Hepatocyte (in vitro differentiated cells): Measurements from ENCODE around the gene TMC5. TPM values are rescaled to one million over a fixed set of nuclear protein-coding genes. Genes with fewer than 3 reads are reported as not detected.

ENCODE experiments used
- DNase-seq: peaks from one replicate; pipeline ENCODE4 v3.0.0-alpha.2; 2016; ENCODE audit warnings: low spot score
- H2AFZ ChIP-seq: fragments of 200-600 bp; sonication (generic); 2 replicates; pipeline ENCODE4 v1.6.0; 2016; ENCODE audit warnings: antibody characterized with exemption, mild to moderate bottlenecking
- H3K27ac ChIP-seq: fragments of 200-600 bp; sonication (generic); 2 replicates; pipeline ENCODE4 v1.5.1; 2016; ENCODE audit warnings: mild to moderate bottlenecking
- H3K27me3 ChIP-seq: fragments of 200-600 bp; sonication (generic); 2 replicates; pipeline ENCODE4 v1.6.1; 2016
- H3K36me3 ChIP-seq: fragments of 200-600 bp; sonication (generic); replicated peaks from 2 replicates; pipeline ENCODE4 v1.5.1; 2016; ENCODE audit warnings: low read depth; ENCODE audit not compliant: insufficient read depth
- H3K4me1 ChIP-seq: fragments of 200-600 bp; sonication (generic); 2 replicates; pipeline ENCODE4 v1.5.1; 2016; ENCODE audit warnings: mild to moderate bottlenecking, moderate library complexity; ENCODE audit not compliant: insufficient read depth
- H3K4me2 ChIP-seq: fragments of 200-600 bp; sonication (generic); 2 replicates; pipeline ENCODE4 v1.6.0; 2016
- H3K4me3 ChIP-seq: fragments of 200-600 bp; sonication (generic); 2 replicates; pipeline ENCODE4 v1.5.1; 2016; ENCODE audit warnings: mild to moderate bottlenecking
- H3K79me2 ChIP-seq: fragments of 200-600 bp; sonication (generic); 2 replicates; pipeline ENCODE4 v1.6.0; 2017; ENCODE audit warnings: mild to moderate bottlenecking
- H3K9me2 ChIP-seq: fragments of 200-600 bp; sonication (generic); replicated peaks from 2 replicates; pipeline ENCODE4 v1.6.0; 2017; ENCODE audit warnings: mild to moderate bottlenecking; ENCODE audit not compliant: insufficient read depth
- H3K9me3 ChIP-seq: fragments of 200-600 bp; sonication (generic); 2 replicates; pipeline ENCODE4 v1.5.1; 2016; ENCODE audit warnings: low read depth, mild to moderate bottlenecking
- H4K20me1 ChIP-seq: fragments of 200-600 bp; sonication (generic); 2 replicates; pipeline ENCODE4 v1.6.0; 2016; ENCODE audit warnings: mild to moderate bottlenecking; ENCODE audit not compliant: insufficient read depth, poor library complexity, severe bottlenecking
- EZH2 ChIP-seq: fragments of 200-600 bp; sonication (generic); IDR thresholded peaks from 2 replicates; pipeline ENCODE4 v1.6.1; 2016; ENCODE audit warnings: antibody characterized with exemption, mild to moderate bottlenecking, borderline replicate concordance
- EZH2phosphoT487 ChIP-seq: fragments of 200-600 bp; sonication (generic); IDR thresholded peaks from one replicate; pipeline ENCODE4 v1.6.1; 2018; ENCODE audit warnings: antibody characterized with exemption, mild to moderate bottlenecking, low read depth, moderate library complexity; ENCODE audit not compliant: unreplicated experiment, severe bottlenecking
- WGBS: methylation state at CpG from one replicate; pipeline ENCODE4 v1.1.6; 2016; ENCODE audit warnings: low lambda C conversion rate; ENCODE audit errors: missing lambda C conversion rate; 5-methylcytosine and 5-hydroxymethylcytosine counted together
- polyA plus RNA-seq: library from polyadenylated mRNA; unstranded; fragments of >200 nt; fragmentation: Nextera tagmentation; extraction: Ambion mirVana; gene quantifications from 2 replicates; pipeline ENCODE4 v1.2.1, GENCODE V29; 2016
- total RNA-seq: library from RNA; depleted of rRNA; stranded (reverse); fragments of >200 nt; gene quantifications from 2 replicates; pipeline ENCODE4 v1.2.3, GENCODE V29; 2014
- TF ChIP-seq, protein P1 (sequence below): fragments of 200-600 bp; sonication (generic); IDR thresholded peaks from 2 replicates; pipeline ENCODE4 v1.5.1; 2016; ENCODE audit warnings: antibody characterized with exemption, mild to moderate bottlenecking; ENCODE audit not compliant: poor library complexity

The TMC5 gene
- total and polyA plus RNA-seq, 2 experiments from 2014 or later, result 2.9 to 3.3 TPM

DNA sequence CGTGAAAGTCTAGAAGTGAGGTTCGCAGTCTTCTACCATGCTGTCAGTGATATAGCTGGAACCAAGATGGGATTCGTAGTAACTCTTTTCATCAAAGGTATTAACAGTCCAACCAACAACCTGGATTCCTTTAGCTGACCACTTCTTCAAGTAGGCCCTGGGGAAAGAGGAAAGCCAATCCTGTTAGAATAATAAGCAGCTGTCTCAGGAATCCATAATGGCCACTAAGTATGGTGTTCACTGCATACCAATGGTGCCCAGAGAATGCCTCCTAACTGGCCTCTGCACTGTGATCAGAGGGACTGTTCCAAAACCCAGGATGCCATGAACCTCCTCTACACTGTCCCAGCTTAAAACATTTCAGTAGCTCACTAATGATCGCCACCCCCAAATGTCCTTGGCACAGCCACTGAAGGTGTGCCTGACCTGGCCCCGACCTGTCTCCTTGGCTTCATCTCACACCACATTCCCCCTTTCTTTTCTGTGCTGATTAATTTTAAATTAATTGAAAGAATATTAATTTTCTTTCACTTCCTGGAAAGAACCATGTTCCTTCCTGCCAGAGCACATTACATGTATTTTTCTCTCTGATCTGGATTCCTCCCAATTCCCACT lies 85.9 kb downstream of the TMC5 start:
- H3K4me1 ChIP-seq, result no peaks in the 10 kb centered on the region
- H3K9me3 ChIP-seq, result no peaks in the 10 kb centered on the region
- TF ChIP-seq EZH2, result no peak
- TF ChIP-seq EZH2phosphoT487, result no peak
- TF ChIP-seq, protein P1, sequence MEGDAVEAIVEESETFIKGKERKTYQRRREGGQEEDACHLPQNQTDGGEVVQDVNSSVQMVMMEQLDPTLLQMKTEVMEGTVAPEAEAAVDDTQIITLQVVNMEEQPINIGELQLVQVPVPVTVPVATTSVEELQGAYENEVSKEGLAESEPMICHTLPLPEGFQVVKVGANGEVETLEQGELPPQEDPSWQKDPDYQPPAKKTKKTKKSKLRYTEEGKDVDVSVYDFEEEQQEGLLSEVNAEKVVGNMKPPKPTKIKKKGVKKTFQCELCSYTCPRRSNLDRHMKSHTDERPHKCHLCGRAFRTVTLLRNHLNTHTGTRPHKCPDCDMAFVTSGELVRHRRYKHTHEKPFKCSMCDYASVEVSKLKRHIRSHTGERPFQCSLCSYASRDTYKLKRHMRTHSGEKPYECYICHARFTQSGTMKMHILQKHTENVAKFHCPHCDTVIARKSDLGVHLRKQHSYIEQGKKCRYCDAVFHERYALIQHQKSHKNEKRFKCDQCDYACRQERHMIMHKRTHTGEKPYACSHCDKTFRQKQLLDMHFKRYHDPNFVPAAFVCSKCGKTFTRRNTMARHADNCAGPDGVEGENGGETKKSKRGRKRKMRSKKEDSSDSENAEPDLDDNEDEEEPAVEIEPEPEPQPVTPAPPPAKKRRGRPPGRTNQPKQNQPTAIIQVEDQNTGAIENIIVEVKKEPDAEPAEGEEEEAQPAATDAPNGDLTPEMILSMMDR, result no peak
- 96% methylated on average over 5 of the region's 5 CpGs for WGBS
- no peaks in the 10 kb centered on the region for H3K79me2 ChIP-seq
- no peaks in the 10 kb centered on the region for H3K9me2 ChIP-seq
- DNase-seq, result no peak
- H3K4me3 ChIP-seq, result no peak overlapping the region
- H4K20me1 ChIP-seq, result no peaks in the 10 kb centered on the region
- no peak overlapping the region for H3K27ac ChIP-seq
- H3K4me2 ChIP-seq, result no peak overlapping the region
- no peak overlapping the region for H2AFZ ChIP-seq
- H3K27me3 ChIP-seq, result no peaks in the 10 kb centered on the region
- H3K36me3 ChIP-seq, result no peaks in the 10 kb centered on the region

DNA sequence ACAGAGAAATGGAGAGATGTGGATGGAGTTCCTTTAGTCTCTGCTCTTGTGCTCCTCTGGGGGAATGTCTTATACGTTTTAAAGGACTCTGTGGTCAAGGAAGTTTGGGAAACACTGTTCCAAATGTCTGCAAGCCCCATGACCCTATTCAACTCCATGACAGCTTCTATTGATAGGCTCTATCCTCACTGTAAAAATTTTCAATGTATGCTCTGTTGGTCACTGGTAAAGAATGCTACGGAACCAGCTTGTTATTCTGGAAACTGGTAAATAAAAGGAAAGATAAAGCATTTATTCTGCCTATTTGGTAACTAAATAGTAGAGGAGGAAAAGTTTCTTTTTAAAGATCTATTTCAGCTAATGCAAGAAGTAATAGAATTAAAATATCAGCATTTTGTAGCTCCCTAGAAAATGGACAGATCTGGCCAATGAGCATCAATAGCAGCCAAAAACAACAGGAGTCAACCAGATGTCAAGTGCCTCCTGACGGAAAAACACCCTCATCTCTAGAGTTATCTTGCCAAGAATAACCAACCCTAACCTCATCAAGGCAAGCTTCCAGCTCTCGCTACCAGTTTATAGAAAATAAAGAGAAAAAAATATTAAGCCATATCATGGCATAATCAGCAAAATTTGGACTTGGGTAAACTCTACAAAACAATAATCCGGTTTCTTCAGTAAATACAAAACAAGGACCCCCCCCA lies 88.1 kb downstream of the TMC5 start:
- 89% methylated on average over 5 of the region's 5 CpGs for WGBS
- DNase-seq, result no peak
- TF ChIP-seq, protein P1, result no peak
- no peak for TF ChIP-seq EZH2phosphoT487
- no peak for TF ChIP-seq EZH2
- Histone ChIP-seq H3K9me3 (no peaks in the 10 kb centered on the region), H2AFZ (no peak overlapping the region), H3K27me3 (no peaks in the 10 kb centered on the region), H3K27ac (no peak overlapping the region), H3K4me1 (no peaks in the 10 kb centered on the region), H3K4me2 (no peak overlapping the region), H3K4me3 (no peak overlapping the region), H3K9me2 (no peaks in the 10 kb centered on the region), H4K20me1 (no peaks in the 10 kb centered on the region), H3K79me2 (peaks cover 3% of the 10 kb centered on the region), H3K36me3 (no peaks in the 10 kb centered on the region)

DNA sequence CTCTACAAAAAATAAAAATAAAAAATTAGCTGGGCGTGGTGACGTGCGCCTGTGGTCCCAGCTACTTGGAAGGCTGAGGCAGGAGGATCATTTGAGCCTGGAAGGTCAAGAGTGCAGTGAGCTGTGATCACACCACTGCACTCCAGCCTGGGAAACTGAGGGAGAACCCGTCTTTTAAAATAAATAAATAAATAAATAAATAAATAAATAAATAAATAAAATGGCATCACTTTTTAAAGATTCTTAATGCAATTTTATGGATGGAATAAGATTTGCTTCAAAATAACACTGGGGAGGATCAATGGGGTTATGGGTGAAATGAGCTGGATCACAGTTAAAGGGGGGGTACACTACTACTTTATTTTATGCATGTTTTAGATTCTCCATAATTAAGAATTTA lies 89.3 kb downstream of the TMC5 start:
- H2AFZ ChIP-seq, result no peak overlapping the region
- H3K79me2 ChIP-seq, result peaks cover 3% of the 10 kb centered on the region
- TF ChIP-seq EZH2phosphoT487, result no peak
- no peak for TF ChIP-seq EZH2
- TF ChIP-seq, protein P1, result no peak
- H3K36me3 ChIP-seq, result no peaks in the 10 kb centered on the region
- H3K9me2 ChIP-seq, result no peaks in the 10 kb centered on the region
- no peak for DNase-seq
- H4K20me1 ChIP-seq, result no peaks in the 10 kb centered on the region
- H3K4me3 ChIP-seq, result no peak overlapping the region
- H3K27me3 ChIP-seq, result no peaks in the 10 kb centered on the region
- H3K27ac ChIP-seq, result no peak overlapping the region
- WGBS, result 97% methylated on average over 4 of the region's 4 CpGs
- no peaks in the 10 kb centered on the region for H3K4me1 ChIP-seq
- H3K9me3 ChIP-seq, result no peaks in the 10 kb centered on the region
- no peak overlapping the region for H3K4me2 ChIP-seq
